Dermis blood vessel endothelial cell (primary cell): ENCODE measurements around the gene PLD2. TPM values are rescaled to one million over a fixed set of nuclear protein-coding genes. Genes with fewer than 3 reads are reported as not detected.
"Not testable (repeated sequence)": the region's sequence is repeated elsewhere in the genome, so short reads cannot be mapped to it uniquely, and the experiment has no call there.

Source experiments
- DNase-seq: peaks from one replicate; pipeline ENCODE4 v3.0.0; 2010
- total RNA-seq: library from RNA; depleted of rRNA; stranded (reverse); fragments of >200 nt; gene quantifications from 2 replicates; pipeline ENCODE4 v1.2.3, GENCODE V29; 2014

The PLD2 gene
- total RNA-seq, 1 donor from 2014 or later = 35.1 TPM

GRCh38 chr17:4859816-4860625, 53.1 kb downstream of the PLD2 start:
- DNase-seq = peak; percentile 28

- no peak for DNase-seq
Observed at GRCh38 chr17:4860651-4861050, 53.7 kb downstream of the PLD2 start.

- DNase-seq = no peak
Observed at GRCh38 chr17:4861052-4861451, 54.1 kb downstream of the PLD2 start.

- no peak for DNase-seq
Observed at GRCh38 chr17:4862720-4863119, 55.8 kb downstream of the PLD2 start.

GRCh38 chr17:4863321-4863720, 56.4 kb downstream of the PLD2 start:
- peak; percentile 23 for DNase-seq

- DNase-seq = not testable (repeated sequence)
Observed at GRCh38 chr17:4867535-4867934, 60.6 kb downstream of the PLD2 start.

GRCh38 chr17:4869058-4869998, 62.4 kb downstream of the PLD2 start:
- DNase-seq = not testable (repeated sequence)

- DNase-seq = no peak
Observed at GRCh38 chr17:4870855-4871254, 63.9 kb downstream of the PLD2 start.

GRCh38 chr17:4872786-4873185, 65.8 kb downstream of the PLD2 start:
- DNase-seq = peak; percentile 71

Other genes with a start within 250 kb of the PLD2 start
- not detected in 2 replicates for gene GGT6, start 246.6 kb upstream of the PLD2 start, total RNA-seq
- under 0.01 TPM in 1 of 2 replicates, not detected in the other for gene SMTNL2, start 222.6 kb upstream of the PLD2 start, total RNA-seq
- gene ALOX15, start 165.5 kb upstream of the PLD2 start, total RNA-seq = not detected in 2 replicates
- gene PELP1, start 103.0 kb upstream of the PLD2 start, total RNA-seq = 33.5 and 64.0 TPM in 2 replicates
- 6.6 and 9.6 TPM in 2 replicates for gene ARRB2, start 96.5 kb upstream of the PLD2 start, total RNA-seq
- gene MED11, start 75.7 kb upstream of the PLD2 start, total RNA-seq = 12.1 TPM in 2 replicates
- gene ZMYND15, start 67.3 kb upstream of the PLD2 start, total RNA-seq = 0.05 TPM in 1 of 2 replicates, not detected in the other
- gene CXCL16, start 67.2 kb upstream of the PLD2 start, total RNA-seq = 1.5 and 2.2 TPM in 2 replicates
- not detected in 2 replicates for gene TM4SF5, start 35.3 kb upstream of the PLD2 start, total RNA-seq
- 0.51 TPM in 1 of 2 replicates, not detected in the other for gene VMO1, start 20.8 kb upstream of the PLD2 start, total RNA-seq
- not detected in 2 replicates for gene GLTPD2, start 18.2 kb upstream of the PLD2 start, total RNA-seq
- gene PSMB6, start 11.0 kb upstream of the PLD2 start, total RNA-seq = 157 and 202 TPM in 2 replicates
- gene MINK1, start 26.2 kb downstream of the PLD2 start, total RNA-seq = 44.9 and 58.2 TPM in 2 replicates
- gene C17orf107, start 92.4 kb downstream of the PLD2 start, total RNA-seq = 0.68 and 1.1 TPM in 2 replicates
- 0.85 and 3.6 TPM in 2 replicates for gene CHRNE, start 95.9 kb downstream of the PLD2 start, total RNA-seq
- not detected in 2 replicates for gene GP1BA, start 125.1 kb downstream of the PLD2 start, total RNA-seq
- gene SLC25A11, start 132.9 kb downstream of the PLD2 start, total RNA-seq = 59.2 and 67.8 TPM in 2 replicates
- gene RNF167, start 133.1 kb downstream of the PLD2 start, total RNA-seq = 13.6 and 23.7 TPM in 2 replicates
- gene PFN1, start 141.4 kb downstream of the PLD2 start, total RNA-seq = 298 and 729 TPM in 2 replicates
- gene ENO3, start 144.0 kb downstream of the PLD2 start, total RNA-seq = 3.3 and 7.0 TPM in 2 replicates
- 57.5 and 64.1 TPM in 2 replicates for gene SPAG7, start 160.7 kb downstream of the PLD2 start, total RNA-seq
- gene CAMTA2, start 180.5 kb downstream of the PLD2 start, total RNA-seq = 4.9 and 11.4 TPM in 2 replicates
- gene INCA1, start 190.4 kb downstream of the PLD2 start, total RNA-seq = 0.33 and 0.34 TPM in 2 replicates
- gene KIF1C, start 190.8 kb downstream of the PLD2 start, total RNA-seq = 105 and 189 TPM in 2 replicates
- 0.17 and 0.47 TPM in 2 replicates for gene SLC52A1, start 228.3 kb downstream of the PLD2 start, total RNA-seq